Measurements from ENCODE around the gene FAM171A1. TPM values are rescaled to one million over a fixed set of nuclear protein-coding genes. Genes with fewer than 3 reads are reported as not detected.

Gene FAM171A1
- total RNA-seq, 2 experiments from 2014 or later: 4.2 to 5.1 TPM

DNA sequence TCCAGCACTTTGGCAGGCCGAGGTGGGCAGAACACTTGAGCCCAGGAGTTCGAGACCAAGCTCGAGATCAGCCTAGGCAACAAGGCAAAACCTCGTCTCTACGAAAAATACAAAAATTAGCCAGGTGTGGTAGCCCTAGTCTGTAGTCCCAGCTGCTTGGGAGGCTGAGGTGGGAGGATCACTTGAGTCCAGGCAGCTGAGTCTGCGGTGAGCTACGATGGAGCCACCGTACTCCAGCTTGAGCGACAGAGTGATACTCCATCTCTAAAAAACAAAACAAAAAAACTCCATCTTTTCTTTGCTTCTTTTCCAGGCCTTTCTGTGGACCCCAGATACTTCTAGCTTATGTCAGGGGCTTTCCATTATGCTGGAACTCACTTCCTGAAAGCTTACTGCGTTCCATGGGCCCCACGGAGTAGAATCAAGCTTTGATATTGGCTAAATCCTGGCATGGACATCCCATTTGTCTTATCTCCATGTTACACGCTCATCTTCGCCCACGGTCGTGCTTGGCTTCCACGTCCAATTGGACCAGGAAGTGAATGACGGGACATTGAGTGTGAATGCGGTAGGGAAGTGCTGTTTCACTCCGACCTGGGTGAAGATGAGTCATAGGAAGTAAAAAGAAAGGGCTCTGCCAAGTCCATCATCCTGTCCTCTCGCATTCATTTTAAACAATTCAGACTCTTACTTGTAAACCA is 45.7 kb downstream of the FAM171A1 start:
- H3K36me3 Mint-ChIP-seq (ENCODE audit: low read depth): no peaks in the 10 kb centered on the region
- no peak overlapping the region for H3K4me3 Mint-ChIP-seq
- ATAC-seq (peak; percentile 51), DNase-seq (peak; percentile 5)
- H3K4me1 Mint-ChIP-seq (ENCODE audit: low read depth): peaks cover 13% of the 10 kb centered on the region
- H3K27me3 Mint-ChIP-seq: no peaks in the 10 kb centered on the region
- no peak for TF ChIP-seq CTCF (IDR thresholded peaks at IDR 0.05)
- no peaks in the 10 kb centered on the region for H3K9me3 Mint-ChIP-seq
- ChIA-PET POLR2A (no interaction called here), CTCF (interaction anchor here (1.1 to 1.6 kb wide), 3 partner anchors 13 to 63 kb away, joined by 3 read pairs; no protein-coding TSS in a partner anchor)
- H3K27ac Mint-ChIP-seq: no peak overlapping the region
- intact Hi-C loops (cut with micrococcal nuclease): no loop called here

GRCh38 chr10:15324611-15325010 is 46.5 kb downstream of the FAM171A1 start:
- H3K9me3 Mint-ChIP-seq: no peaks in the 10 kb centered on the region
- no peak overlapping the region for H3K27ac Mint-ChIP-seq
- H3K27me3 Mint-ChIP-seq: no peaks in the 10 kb centered on the region
- DNase-seq (no peak), ATAC-seq (no peak)
- H3K36me3 Mint-ChIP-seq (ENCODE audit: low read depth): no peaks in the 10 kb centered on the region
- no peak for TF ChIP-seq CTCF (IDR thresholded peaks at IDR 0.05)
- no peak overlapping the region for H3K4me3 Mint-ChIP-seq
- peaks cover 13% of the 10 kb centered on the region for H3K4me1 Mint-ChIP-seq (ENCODE audit: low read depth)
- ChIA-PET CTCF (interaction anchor here (1.1 to 1.2 kb wide), 2 partner anchors 12 to 62 kb away, joined by 3 read pairs; no protein-coding TSS in a partner anchor), POLR2A (no interaction called here)
- intact Hi-C loops (cut with micrococcal nuclease): no loop called here

GRCh38 chr10:15324113-15324512 is 47.0 kb downstream of the FAM171A1 start:
- Mint-ChIP-seq H3K36me3 (ENCODE audit: low read depth) (no peaks in the 10 kb centered on the region), H3K9me3 (no peaks in the 10 kb centered on the region), H3K4me1 (ENCODE audit: low read depth) (peaks cover 13% of the 10 kb centered on the region), H3K27me3 (no peaks in the 10 kb centered on the region), H3K4me3 (no peak overlapping the region), H3K27ac (no peak overlapping the region)
- no peak for TF ChIP-seq CTCF (IDR thresholded peaks at IDR 0.05)
- no peak for ATAC-seq
- intact Hi-C loops (cut with micrococcal nuclease): no loop called here
- POLR2A ChIA-PET: no interaction called here
- CTCF ChIA-PET: no interaction called here
- DNase-seq: no peak

DNA sequence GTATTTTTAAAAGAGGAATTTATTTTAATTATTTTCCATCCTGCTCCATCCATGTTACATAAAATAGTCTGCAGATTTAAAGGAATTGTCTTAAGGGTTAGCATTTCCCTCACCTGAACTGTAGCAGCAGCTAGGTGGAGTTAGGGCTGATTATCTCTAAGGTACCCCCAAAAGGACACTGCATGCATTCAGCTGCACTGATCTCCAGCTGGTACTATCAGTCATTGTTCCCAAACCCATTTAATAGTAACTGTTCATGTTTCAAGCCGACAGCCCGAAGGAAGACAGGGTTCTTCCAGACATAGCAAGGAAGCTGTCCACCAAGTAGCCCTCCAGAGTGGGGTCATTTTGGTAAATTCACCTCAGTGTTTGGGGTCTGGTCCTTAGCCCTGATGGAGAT is 48.7 kb downstream of the FAM171A1 start:
- Mint-ChIP-seq H3K36me3 (ENCODE audit: low read depth) (no peaks in the 10 kb centered on the region), H3K4me3 (no peak overlapping the region), H3K9me3 (no peaks in the 10 kb centered on the region), H3K4me1 (ENCODE audit: low read depth) (peaks cover 13% of the 10 kb centered on the region), H3K27ac (no peak overlapping the region), H3K27me3 (no peaks in the 10 kb centered on the region)
- DNase-seq (no peak), ATAC-seq (no peak)
- no peak for TF ChIP-seq CTCF (IDR thresholded peaks at IDR 0.05)
- CTCF ChIA-PET: no interaction called here
- intact Hi-C loops (cut with micrococcal nuclease): no loop called here
- POLR2A ChIA-PET: no interaction called here

DNA sequence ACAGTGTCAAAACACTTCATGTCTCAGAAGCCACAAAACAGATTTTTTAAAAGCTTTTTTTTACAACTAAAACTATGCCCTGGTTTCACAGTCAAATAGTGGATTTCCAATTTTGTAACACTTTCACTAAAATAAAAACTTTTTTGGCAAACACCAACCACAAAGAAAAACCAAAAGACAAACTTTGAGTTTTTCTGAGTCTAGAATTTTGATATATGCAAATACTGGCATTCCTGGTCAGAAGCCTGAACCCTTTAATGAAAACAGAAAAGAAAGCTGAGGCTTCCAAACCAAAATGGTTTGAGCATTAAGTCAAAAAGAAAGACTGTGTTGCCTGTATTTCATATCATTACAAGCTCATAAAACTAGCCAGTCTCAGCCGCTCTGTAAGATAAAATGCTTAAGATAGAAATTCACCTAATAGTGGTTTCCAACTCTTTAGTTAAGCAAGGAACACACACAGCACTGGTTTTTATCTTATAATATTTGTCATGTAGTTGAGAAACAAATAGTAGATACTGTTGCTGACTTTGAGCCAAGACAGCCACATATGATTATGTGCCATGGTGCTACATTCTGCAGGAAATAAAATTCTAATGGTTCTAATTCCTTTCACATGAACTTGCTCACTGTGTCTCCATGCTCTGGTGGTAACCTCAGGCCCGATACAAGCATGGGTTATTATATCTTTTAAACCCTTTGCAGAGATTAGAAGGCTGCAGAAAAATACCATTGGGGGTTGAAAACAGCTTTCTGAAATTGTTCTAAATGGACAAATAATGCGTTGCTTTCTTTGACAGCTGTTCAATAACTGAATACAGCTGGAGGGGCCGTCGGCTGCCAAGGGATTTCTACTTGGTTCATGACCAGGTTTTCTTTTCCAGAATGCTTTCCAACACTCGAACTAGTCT is 49.4 kb downstream of the FAM171A1 start:
- ChIA-PET POLR2A (no interaction called here), CTCF (interaction anchor here (0.7 kb wide), 1 partner anchor 1588 kb away, joined by 3 read pairs; no protein-coding TSS in a partner anchor)
- TF ChIP-seq CTCF (IDR thresholded peaks at IDR 0.05): no peak

More for the DNA sequence above, 49.4 kb downstream of the FAM171A1 start:
- H3K4me1 Mint-ChIP-seq (ENCODE audit: low read depth): peaks cover 13% of the 10 kb centered on the region
- H3K27ac Mint-ChIP-seq: no peak overlapping the region
- H3K27me3 Mint-ChIP-seq: no peaks in the 10 kb centered on the region
- H3K4me3 Mint-ChIP-seq: no peak overlapping the region
- no peaks in the 10 kb centered on the region for H3K9me3 Mint-ChIP-seq
- DNase-seq: no peak
- ATAC-seq: no peak
- H3K36me3 Mint-ChIP-seq (ENCODE audit: low read depth): no peaks in the 10 kb centered on the region
- intact Hi-C loops (cut with micrococcal nuclease): no loop called here

All from activated CD8-positive, alpha-beta T cell treated with anti-CD3 and anti-CD28 coated beads for 36 hours (primary cell).